GM12878 (cell line): ENCODE measurements around the gene JPH4. TPM values are rescaled to one million over a fixed set of nuclear protein-coding genes. Genes with fewer than 3 reads are reported as not detected.

Experiments
- ATAC-seq: fragments of 200-7000 bp; cut with Tn5 transposase; 3 replicates; pipeline ENCODE4 v1.9.1; 2020; ENCODE audit warnings: mild to moderate bottlenecking, moderate library complexity
- BruUV-seq: library from RNA; stranded (reverse); fragments of 400-500 nt; replicated peaks from 2 replicates; lab custom pipeline; 2021; lab: Mats Ljungman, UMichigan
- CTCF ChIA-PET: fragments of 300-600 bp; sonication (Branson Sonifier 250); formaldehyde crosslinking; extraction: SDS; loops from one replicate; lab custom pipeline; 2021; ENCODE audit warnings: inconsistent platforms; lab: Yijun Ruan, JAX
- POLR2A ChIA-PET: fragments of 350-600 bp; formaldehyde crosslinking; extraction: SDS; loops from one replicate; lab custom pipeline; 2021; ENCODE audit warnings: inconsistent platforms; lab: Charles Lee
- RAD21 ChIA-PET: fragments of 300-600 bp; sonication (Branson Sonifier 250); formaldehyde crosslinking; loops from one replicate; lab custom pipeline; 2023; ENCODE audit warnings: antibody characterized with exemption; ENCODE audit not compliant: unreplicated experiment; lab: Charles Lee
- SMC1A ChIA-PET: fragments of 300-600 bp; sonication (Branson Sonifier 250); formaldehyde crosslinking; loops from one replicate; lab custom pipeline; 2023; ENCODE audit not compliant: unreplicated experiment, uncharacterized antibody; lab: Charles Lee
- DNase-seq: peaks from one replicate; pipeline ENCODE4 v3.0.0-alpha.2; 2011; ENCODE audit warnings: low read depth, low spot score
- FAIRE-seq: peaks from 3 replicates; lab custom pipeline; 2011; peaks lifted over from hg19 to GRCh38; lab: Jason Lieb, UNC
- H2AFZ ChIP-seq: 2 replicates; pipeline ENCODE4 v1.6.0; 2011; ENCODE audit warnings: low read depth, low read length, control low read depth; ENCODE audit not compliant: control insufficient read depth
- H3K27ac ChIP-seq: 2 replicates; pipeline ENCODE4 v1.5.1; 2011; ENCODE audit warnings: control low read depth; ENCODE audit not compliant: control insufficient read depth, insufficient read depth
- H3K27me3 ChIP-seq, 2 experiments: replicated peaks in 1 of 2; 2 replicates each; pipeline versions ENCODE4 v1.6.0 to v1.6.1; 2011; ENCODE audit warnings: low read length in 1 of 2; ENCODE audit not compliant: control insufficient read depth in 2 of 2, insufficient read depth in 2 of 2
- H3K36me3 ChIP-seq, 2 experiments: 2 replicates each; pipeline ENCODE4 v1.5.1; 2011; ENCODE audit warnings: low read length in 1 of 2; ENCODE audit not compliant: control insufficient read depth in 2 of 2, insufficient read depth in 2 of 2
- H3K4me1 ChIP-seq: 2 replicates; pipeline ENCODE4 v1.6.1; 2011; ENCODE audit warnings: mild to moderate bottlenecking, low read length, moderate library complexity, mixed read lengths; ENCODE audit not compliant: control insufficient read depth, insufficient read depth
- H3K4me2 ChIP-seq: 2 replicates; pipeline ENCODE4 v1.6.0; 2011; ENCODE audit warnings: control low read depth; ENCODE audit not compliant: control insufficient read depth, insufficient read depth
- H3K4me3 ChIP-seq: fragments of 200-600 bp; sonication (generic); 2 replicates; pipeline ENCODE4 v1.5.1; 2016
- H3K79me2 ChIP-seq: 2 replicates; pipeline ENCODE4 v1.6.0; 2011; ENCODE audit warnings: low read length; ENCODE audit not compliant: control insufficient read depth, insufficient read depth
- H3K9ac ChIP-seq: 2 replicates; pipeline ENCODE4 v1.8.0; 2011; ENCODE audit warnings: low read length, control low read depth, mixed read lengths; ENCODE audit not compliant: control insufficient read depth, insufficient read depth
- H3K9me3 ChIP-seq: replicated peaks from 3 replicates; pipeline ENCODE4 v1.5.1; 2011; ENCODE audit warnings: mild to moderate bottlenecking, low read length; ENCODE audit not compliant: control insufficient read depth, insufficient read depth
- H4K20me1 ChIP-seq: 2 replicates; pipeline ENCODE4 v1.6.0; 2011; ENCODE audit not compliant: control insufficient read depth, insufficient read depth
- EGR1 ChIP-seq, 2 experiments: IDR thresholded peaks; 1 replicate in 1 of 2; 2 replicates in 1 of 2; pipeline ENCODE4 v1.6.1; 2011 to 2012; ENCODE audit warnings: low read depth in 2 of 2, low read length in 2 of 2, borderline replicate concordance in 1 of 2, mild to moderate bottlenecking in 1 of 2, moderate library complexity in 1 of 2
- JUNB ChIP-seq: IDR thresholded peaks from 2 replicates; pipeline ENCODE4 v1.6.1; 2016; ENCODE audit warnings: antibody characterized with exemption, mild to moderate bottlenecking
- MTA2 ChIP-seq: fragments of 450-650 bp; IDR thresholded peaks from 2 replicates; pipeline ENCODE4 v1.6.1; 2016; ENCODE audit warnings: low read depth, mild to moderate bottlenecking, moderate library complexity
- NFIC ChIP-seq: IDR thresholded peaks from 2 replicates; pipeline ENCODE4 v1.6.1; 2012; ENCODE audit warnings: low read depth, mild to moderate bottlenecking, inconsistent platforms, low read length, moderate library complexity
- NFYB ChIP-seq: IDR thresholded peaks from 2 replicates; pipeline ENCODE4 v1.6.1; 2011; ENCODE audit warnings: low read depth, mild to moderate bottlenecking, low read length, improper control_type of control experiment, moderate library complexity; ENCODE audit not compliant: insufficient read depth
- NR2C1 ChIP-seq: fragments of 450-650 bp; IDR thresholded peaks from 2 replicates; pipeline ENCODE4 v1.6.1; 2017; ENCODE audit warnings: antibody characterized with exemption, mild to moderate bottlenecking, moderate library complexity
- RB1 ChIP-seq: fragments of 450-650 bp; formaldehyde crosslinking; IDR thresholded peaks from 2 replicates; pipeline ENCODE4 v1.6.1; 2017; ENCODE audit warnings: mild to moderate bottlenecking, borderline replicate concordance
- TBL1XR1 ChIP-seq: IDR thresholded peaks from 2 replicates; pipeline ENCODE4 v1.6.1; 2012; ENCODE audit warnings: low read depth, low read length, improper control_type of control experiment
- TCF3 ChIP-seq: IDR thresholded peaks from 2 replicates; pipeline ENCODE4 v1.6.1; 2012; ENCODE audit warnings: low read depth, mild to moderate bottlenecking, low read length, borderline replicate concordance; ENCODE audit not compliant: insufficient read depth
- YY1 ChIP-seq: IDR thresholded peaks from 2 replicates; pipeline ENCODE4 v1.6.1; 2011; ENCODE audit warnings: low read depth, mild to moderate bottlenecking, low read length
- ZBED1 ChIP-seq: IDR thresholded peaks from 2 replicates; pipeline ENCODE4 v1.6.1; 2016; ENCODE audit warnings: borderline replicate concordance
- ZNF622 ChIP-seq: fragments of 450-650 bp; IDR thresholded peaks from 2 replicates; pipeline ENCODE4 v1.6.1; 2017; ENCODE audit warnings: mild to moderate bottlenecking, inconsistent platforms
- WGBS: methylation state at CpG from one replicate; pipeline ENCODE4 v1.1.6; 2016; ENCODE audit warnings: low lambda C conversion rate; ENCODE audit not compliant: insufficient replicate concordance, insufficient coverage; ENCODE audit errors: missing lambda C conversion rate; 5-methylcytosine and 5-hydroxymethylcytosine counted together
- in situ Hi-C: fragments of 300-500 bp; cut with MboI; formaldehyde crosslinking; loops from 9 replicates; pipeline ENCODE4 v1.14.3; 2018; ENCODE audit warnings: mixed read lengths
- intact Hi-C: fragments of 100-400 bp; cut with micrococcal nuclease; formaldehyde crosslinking; loops from one replicate; pipeline ENCODE4 v1.14.2; 2022; ENCODE audit not compliant: unreplicated experiment
- polyA plus RNA-seq, 11 experiments: library from polyadenylated mRNA; depleted of rRNA in 4 of 11; unstranded in 6 of 11; stranded (reverse) in 5 of 11; fragments of >200 nt; fragmentation: Nextera tagmentation in 4 of 11; fragmentation: Illumina TruSeq in 1 of 11; extraction: Ambion mirVana in 4 of 11; extraction: Trizol in 1 of 11; gene quantifications; 1 replicate in 1 of 11; 2 replicates in 10 of 11; pipeline versions ENCODE4 v1.2.1 to v1.2.3, GENCODE V29; 2011 to 2016; ENCODE audit warnings: inconsistent platforms in 2 of 11, missing spikeins in 2 of 11, low read depth in 1 of 11
- total RNA-seq, 4 experiments: library from RNA; depleted of rRNA in 3 of 4; stranded (reverse); fragments of >200 nt in 3 of 4; fragmentation: Illumina TruSeq in 1 of 4; extraction: Trizol in 1 of 4; gene quantifications; 2 replicates each; pipeline versions ENCODE4 v1.2.1 to v1.2.3, GENCODE V29; 2013 to 2021
- TF ChIP-seq, protein P1 (sequence below): IDR thresholded peaks from 2 replicates; pipeline ENCODE4 v1.6.1; 2011; ENCODE audit warnings: borderline replicate concordance, low read depth, mild to moderate bottlenecking, moderate library complexity, low read length; ENCODE audit not compliant: insufficient read depth, poor library complexity, severe bottlenecking
- TF ChIP-seq, protein P2 (sequence below): IDR thresholded peaks from 2 replicates; pipeline ENCODE4 v1.6.1; 2012; ENCODE audit warnings: low read length, inconsistent platforms
- TF ChIP-seq, protein P3 (sequence below): IDR thresholded peaks from 2 replicates; pipeline ENCODE4 v1.6.1; 2011; ENCODE audit warnings: low read depth, low read length, improper control_type of control experiment, borderline replicate concordance
- TF ChIP-seq, protein P4 (sequence below): fragments of 450-650 bp; IDR thresholded peaks from 2 replicates; pipeline ENCODE4 v1.6.1; 2014; ENCODE audit warnings: mild to moderate bottlenecking
- TF ChIP-seq, protein P5 (sequence below): IDR thresholded peaks from 2 replicates; pipeline ENCODE4 v1.6.1; 2012; ENCODE audit warnings: low read depth, low read length, improper control_type of control experiment

The JPH4 gene
- total and polyA plus RNA-seq, 10 of the 15 experiments (the other 5 are each of a cell fraction or from before 2014, with no cell fraction given) = 0.48 to 10.3 (median 3.8) TPM

DNA sequence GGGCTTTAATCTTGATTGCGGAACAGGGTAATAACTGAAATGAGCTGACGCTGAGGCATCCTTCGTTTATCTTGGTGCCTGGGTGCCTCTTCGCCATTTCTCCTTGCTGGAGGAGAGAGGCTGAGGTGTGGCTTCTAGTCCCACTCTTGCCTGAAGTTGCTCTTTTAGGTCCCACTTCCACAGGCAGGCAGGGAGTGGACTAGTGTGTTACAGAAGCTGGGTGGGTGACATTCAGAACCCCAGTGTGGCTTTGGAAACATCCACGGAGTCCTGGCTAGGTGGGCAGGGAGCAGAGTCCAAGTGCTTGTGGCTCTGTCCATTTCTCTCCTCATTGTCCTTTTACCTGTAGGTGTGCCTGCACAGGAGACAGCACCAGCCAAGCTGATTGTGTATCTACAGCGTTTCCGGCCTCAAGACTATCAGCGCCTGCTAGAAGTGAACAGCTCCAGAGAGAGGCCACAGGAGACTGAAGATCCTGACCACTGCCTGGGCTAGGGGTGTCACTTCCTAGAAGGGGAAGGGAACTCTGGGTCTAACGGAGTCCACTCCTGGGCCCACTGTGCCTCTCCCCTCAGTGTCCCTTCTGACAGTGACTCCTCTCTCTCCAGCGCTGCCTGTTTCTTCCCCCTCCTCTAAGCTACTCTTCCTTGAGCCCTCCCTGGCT is 20.1 kb downstream of the JPH4 start:
- ChIA-PET POLR2A (interaction anchor here (1.0 to 3.8 kb wide), 3 partner anchors 9 to 80 kb away, joined by 3 to 14 read pairs (median 4); partner anchors contain the start of gene AP1G2), CTCF (interaction anchor here (0.6 to 13.1 kb wide), 20 partner anchors 9 to 409 kb away, joined by 3 to 436 read pairs (median 5); partner anchors contain the start of genes AP1G2, NGDN and PABPN1), SMC1A (interaction anchor here (0.8 to 9.7 kb wide), 7 partner anchors 9 to 236 kb away, joined by 3 to 124 read pairs (median 5); partner anchors contain the start of genes AP1G2 and PABPN1), RAD21 (interaction anchor here (0.8 to 2.8 kb wide), 7 partner anchors 9 to 83 kb away, joined by 3 to 7 read pairs (median 3); no protein-coding TSS in a partner anchor)
- no TSS peak for BruUV-seq
- Histone ChIP-seq H3K4me1 (peaks cover 3% of the 10 kb centered on the region), H3K9ac (peak overlapping the region; percentile 79; the same call in 1 of the 2 replicates), H4K20me1 (no peaks in the 10 kb centered on the region), H3K4me3 (0 out of 2 replicates have a peak overlapping the region, but pooled peaks have one; percentile 82), H3K4me2 (peak overlapping the region; percentile 85), H3K27me3 (no peaks in the 10 kb centered on the region), H3K79me2 (peaks cover 26% of the 10 kb centered on the region), H3K9me3 (no peaks in the 10 kb centered on the region), H3K36me3 (peaks cover 11 to 20% of the 10 kb centered on the region in 2 experiments; a peak in 3 of 4 replicates), H2AFZ (no peak overlapping the region), H3K27ac (peak overlapping the region; percentile 76; the same call in 1 of the 2 replicates)
- TF ChIP-seq TBL1XR1 (no peak), NFIC (no peak), MTA2 (no peak), NFYB (no peak), RB1 (no peak), TCF3 (no peak), EGR1 (IDR thresholded peaks at IDR 0.05; ENCODE audit: borderline replicate concordance in 1 of 2, low read depth in 2 of 2, low read length in 2 of 2) (no peak), ZBED1 (no peak), ZNF622 (no peak), JUNB (no peak), YY1 (no peak), NR2C1 (no peak)
- TF ChIP-seq, protein P1, sequence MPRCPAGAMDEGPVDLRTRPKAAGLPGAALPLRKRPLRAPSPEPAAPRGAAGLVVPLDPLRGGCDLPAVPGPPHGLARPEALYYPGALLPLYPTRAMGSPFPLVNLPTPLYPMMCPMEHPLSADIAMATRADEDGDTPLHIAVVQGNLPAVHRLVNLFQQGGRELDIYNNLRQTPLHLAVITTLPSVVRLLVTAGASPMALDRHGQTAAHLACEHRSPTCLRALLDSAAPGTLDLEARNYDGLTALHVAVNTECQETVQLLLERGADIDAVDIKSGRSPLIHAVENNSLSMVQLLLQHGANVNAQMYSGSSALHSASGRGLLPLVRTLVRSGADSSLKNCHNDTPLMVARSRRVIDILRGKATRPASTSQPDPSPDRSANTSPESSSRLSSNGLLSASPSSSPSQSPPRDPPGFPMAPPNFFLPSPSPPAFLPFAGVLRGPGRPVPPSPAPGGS = no peak
- TF ChIP-seq, protein P2, sequence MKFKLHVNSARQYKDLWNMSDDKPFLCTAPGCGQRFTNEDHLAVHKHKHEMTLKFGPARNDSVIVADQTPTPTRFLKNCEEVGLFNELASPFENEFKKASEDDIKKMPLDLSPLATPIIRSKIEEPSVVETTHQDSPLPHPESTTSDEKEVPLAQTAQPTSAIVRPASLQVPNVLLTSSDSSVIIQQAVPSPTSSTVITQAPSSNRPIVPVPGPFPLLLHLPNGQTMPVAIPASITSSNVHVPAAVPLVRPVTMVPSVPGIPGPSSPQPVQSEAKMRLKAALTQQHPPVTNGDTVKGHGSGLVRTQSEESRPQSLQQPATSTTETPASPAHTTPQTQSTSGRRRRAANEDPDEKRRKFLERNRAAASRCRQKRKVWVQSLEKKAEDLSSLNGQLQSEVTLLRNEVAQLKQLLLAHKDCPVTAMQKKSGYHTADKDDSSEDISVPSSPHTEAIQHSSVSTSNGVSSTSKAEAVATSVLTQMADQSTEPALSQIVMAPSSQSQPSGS = no peak
- TF ChIP-seq, protein P3, sequence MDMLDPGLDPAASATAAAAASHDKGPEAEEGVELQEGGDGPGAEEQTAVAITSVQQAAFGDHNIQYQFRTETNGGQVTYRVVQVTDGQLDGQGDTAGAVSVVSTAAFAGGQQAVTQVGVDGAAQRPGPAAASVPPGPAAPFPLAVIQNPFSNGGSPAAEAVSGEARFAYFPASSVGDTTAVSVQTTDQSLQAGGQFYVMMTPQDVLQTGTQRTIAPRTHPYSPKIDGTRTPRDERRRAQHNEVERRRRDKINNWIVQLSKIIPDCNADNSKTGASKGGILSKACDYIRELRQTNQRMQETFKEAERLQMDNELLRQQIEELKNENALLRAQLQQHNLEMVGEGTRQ = no peak
- TF ChIP-seq, protein P4, sequence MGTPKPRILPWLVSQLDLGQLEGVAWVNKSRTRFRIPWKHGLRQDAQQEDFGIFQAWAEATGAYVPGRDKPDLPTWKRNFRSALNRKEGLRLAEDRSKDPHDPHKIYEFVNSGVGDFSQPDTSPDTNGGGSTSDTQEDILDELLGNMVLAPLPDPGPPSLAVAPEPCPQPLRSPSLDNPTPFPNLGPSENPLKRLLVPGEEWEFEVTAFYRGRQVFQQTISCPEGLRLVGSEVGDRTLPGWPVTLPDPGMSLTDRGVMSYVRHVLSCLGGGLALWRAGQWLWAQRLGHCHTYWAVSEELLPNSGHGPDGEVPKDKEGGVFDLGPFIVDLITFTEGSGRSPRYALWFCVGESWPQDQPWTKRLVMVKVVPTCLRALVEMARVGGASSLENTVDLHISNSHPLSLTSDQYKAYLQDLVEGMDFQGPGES = no peak
- TF ChIP-seq, protein P5, sequence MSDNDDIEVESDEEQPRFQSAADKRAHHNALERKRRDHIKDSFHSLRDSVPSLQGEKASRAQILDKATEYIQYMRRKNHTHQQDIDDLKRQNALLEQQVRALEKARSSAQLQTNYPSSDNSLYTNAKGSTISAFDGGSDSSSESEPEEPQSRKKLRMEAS = no peak
- no peak for FAIRE-seq
- WGBS = 96% methylated on average over 10 of the region's 10 CpGs
- no peak for ATAC-seq
- no peak for DNase-seq
- intact Hi-C loops (loop anchor here (5.0 kb wide), 1 partner anchor 236 kb away; the partner anchor contains the start of gene PABPN1), in situ Hi-C loops (loop anchor here (5.0 kb wide), 2 partner anchors 81 to 236 kb away; partner anchors contain the start of gene PABPN1)
